Renal cortical epithelial cell (primary cell): ENCODE data around the gene SERTAD4. TPM values are rescaled to one million over a fixed set of nuclear protein-coding genes. Genes with fewer than 3 reads are reported as not detected.

Experiments
- total RNA-seq: library from RNA; depleted of rRNA; stranded (reverse); fragments of >200 nt; gene quantifications from 2 replicates; pipeline ENCODE4 v1.2.3, GENCODE V29; 2014

Gene SERTAD4
- total RNA-seq, 1 donor from 2014 or later, result 3.0 TPM

Other genes with a start within 250 kb of the SERTAD4 start
- 30.6 and 33.5 TPM in 2 replicates for gene HHAT, start 96.1 kb downstream of the SERTAD4 start, total RNA-seq